Measurements from ENCODE around the gene ARL4C.

DNA sequence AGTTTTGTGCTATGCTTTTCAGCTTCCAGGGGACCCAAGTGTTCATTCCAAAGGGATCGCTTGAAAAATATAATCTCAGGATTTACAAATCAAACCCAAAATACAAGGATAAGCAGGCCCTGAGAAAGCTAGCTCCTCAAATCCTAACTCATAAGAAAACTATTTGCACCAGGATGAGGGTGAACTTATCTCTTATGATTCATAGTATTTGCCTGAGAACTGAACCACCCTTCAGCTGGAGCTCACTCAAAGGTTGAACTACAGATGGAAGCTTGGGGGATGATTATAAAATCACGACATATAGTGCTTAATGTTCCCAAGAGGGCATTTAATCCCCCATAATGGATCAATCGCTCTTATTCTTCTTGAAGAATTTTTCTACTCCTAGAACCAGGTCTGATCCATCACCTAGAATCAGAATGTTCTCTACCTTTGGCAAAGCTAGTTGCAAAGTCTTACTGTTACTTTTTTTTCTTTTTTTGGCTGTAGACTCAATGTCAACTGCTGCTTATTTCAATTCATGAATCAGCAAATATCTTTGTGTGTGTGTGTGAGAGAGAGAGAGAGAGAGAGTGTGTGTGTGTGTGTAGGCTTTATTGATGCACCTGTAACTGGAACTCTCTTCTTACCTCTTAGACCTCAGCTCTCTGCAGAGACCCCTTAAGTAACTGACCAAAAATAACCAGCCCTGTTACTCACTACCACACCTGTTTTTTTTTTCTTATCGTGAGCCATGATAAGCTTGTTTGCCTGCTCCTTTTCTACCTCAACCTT, 44.8 kb downstream of the ARL4C start:
- no peak for TF ChIP-seq CTCF (IDR thresholded peaks at IDR 0.05)
- peak in 1 of 3 donors; percentile 8 for TF ChIP-seq POLR2AphosphoS5 (IDR thresholded peaks at IDR 0.05)
- no peak for TF ChIP-seq EP300 (IDR thresholded peaks at IDR 0.05)
- no peak for TF ChIP-seq POLR2A (IDR thresholded peaks at IDR 0.05)

Measured in stomach (tissue), 4 donors.